ENCODE results near the gene SLC8A3.

DNA sequence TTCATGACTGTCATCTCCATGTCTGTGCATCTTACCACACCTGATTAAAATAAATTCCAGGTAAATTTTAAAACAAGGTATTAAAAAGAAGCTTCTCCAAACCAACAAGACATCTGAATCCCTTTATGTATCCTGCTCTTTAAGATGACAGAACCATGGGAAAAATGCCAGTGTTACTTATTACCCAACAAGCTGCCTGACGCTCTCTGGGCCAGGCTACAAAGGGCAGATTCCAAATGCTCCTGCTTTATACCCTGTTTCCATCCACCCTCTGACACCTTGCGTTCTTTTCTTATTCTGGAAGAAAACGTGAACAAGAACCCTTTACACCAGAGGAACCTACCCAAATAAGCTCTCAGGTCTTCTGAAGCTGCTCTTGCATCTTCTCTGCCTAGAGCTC is 70.7 kb downstream of the SLC8A3 start:
- TF ChIP-seq, protein P1, sequence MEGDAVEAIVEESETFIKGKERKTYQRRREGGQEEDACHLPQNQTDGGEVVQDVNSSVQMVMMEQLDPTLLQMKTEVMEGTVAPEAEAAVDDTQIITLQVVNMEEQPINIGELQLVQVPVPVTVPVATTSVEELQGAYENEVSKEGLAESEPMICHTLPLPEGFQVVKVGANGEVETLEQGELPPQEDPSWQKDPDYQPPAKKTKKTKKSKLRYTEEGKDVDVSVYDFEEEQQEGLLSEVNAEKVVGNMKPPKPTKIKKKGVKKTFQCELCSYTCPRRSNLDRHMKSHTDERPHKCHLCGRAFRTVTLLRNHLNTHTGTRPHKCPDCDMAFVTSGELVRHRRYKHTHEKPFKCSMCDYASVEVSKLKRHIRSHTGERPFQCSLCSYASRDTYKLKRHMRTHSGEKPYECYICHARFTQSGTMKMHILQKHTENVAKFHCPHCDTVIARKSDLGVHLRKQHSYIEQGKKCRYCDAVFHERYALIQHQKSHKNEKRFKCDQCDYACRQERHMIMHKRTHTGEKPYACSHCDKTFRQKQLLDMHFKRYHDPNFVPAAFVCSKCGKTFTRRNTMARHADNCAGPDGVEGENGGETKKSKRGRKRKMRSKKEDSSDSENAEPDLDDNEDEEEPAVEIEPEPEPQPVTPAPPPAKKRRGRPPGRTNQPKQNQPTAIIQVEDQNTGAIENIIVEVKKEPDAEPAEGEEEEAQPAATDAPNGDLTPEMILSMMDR (IDR thresholded peaks at IDR 0.05 in 2 of 3, conservative IDR thresholded peaks at IDR 0.05 in 1 of 3; ENCODE audit: borderline replicate concordance in 1 of 3, insufficient read depth in 1 of 3, low read depth in 2 of 3, low read length in 2 of 3), result no peak
- TF ChIP-seq EZH2phosphoT487 (IDR thresholded peaks at IDR 0.05; ENCODE audit: borderline replicate concordance), result no peak
- TF ChIP-seq TCF7L2 (IDR thresholded peaks at IDR 0.05; ENCODE audit: borderline replicate concordance, extremely low read depth, insufficient read depth, insufficient read length), result no peak
- no peak for TF ChIP-seq POLR2A (IDR thresholded peaks at IDR 0.05; ENCODE audit: borderline replicate concordance, extremely low read depth, insufficient read depth, insufficient read length)
- TF ChIP-seq, protein P2, sequence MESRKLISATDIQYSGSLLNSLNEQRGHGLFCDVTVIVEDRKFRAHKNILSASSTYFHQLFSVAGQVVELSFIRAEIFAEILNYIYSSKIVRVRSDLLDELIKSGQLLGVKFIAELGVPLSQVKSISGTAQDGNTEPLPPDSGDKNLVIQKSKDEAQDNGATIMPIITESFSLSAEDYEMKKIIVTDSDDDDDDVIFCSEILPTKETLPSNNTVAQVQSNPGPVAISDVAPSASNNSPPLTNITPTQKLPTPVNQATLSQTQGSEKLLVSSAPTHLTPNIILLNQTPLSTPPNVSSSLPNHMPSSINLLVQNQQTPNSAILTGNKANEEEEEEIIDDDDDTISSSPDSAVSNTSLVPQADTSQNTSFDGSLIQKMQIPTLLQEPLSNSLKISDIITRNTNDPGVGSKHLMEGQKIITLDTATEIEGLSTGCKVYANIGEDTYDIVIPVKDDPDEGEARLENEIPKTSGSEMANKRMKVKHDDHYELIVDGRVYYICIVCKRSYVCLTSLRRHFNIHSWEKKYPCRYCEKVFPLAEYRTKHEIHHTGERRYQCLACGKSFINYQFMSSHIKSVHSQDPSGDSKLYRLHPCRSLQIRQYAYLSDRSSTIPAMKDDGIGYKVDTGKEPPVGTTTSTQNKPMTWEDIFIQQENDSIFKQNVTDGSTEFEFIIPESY (IDR thresholded peaks at IDR 0.05; ENCODE audit: extremely low read depth, insufficient replicate concordance, low read length), result no peak
- TF ChIP-seq EGR1 (IDR thresholded peaks at IDR 0.05; ENCODE audit: low read depth), result no peak
- TF ChIP-seq ELF1 (IDR thresholded peaks at IDR 0.05; ENCODE audit: borderline replicate concordance, low read depth), result no peak
- no peak for TF ChIP-seq EZH2 (IDR thresholded peaks at IDR 0.05)
- TF ChIP-seq, protein P3, sequence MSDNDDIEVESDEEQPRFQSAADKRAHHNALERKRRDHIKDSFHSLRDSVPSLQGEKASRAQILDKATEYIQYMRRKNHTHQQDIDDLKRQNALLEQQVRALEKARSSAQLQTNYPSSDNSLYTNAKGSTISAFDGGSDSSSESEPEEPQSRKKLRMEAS (IDR thresholded peaks at IDR 0.05), result no peak
- no peak for TF ChIP-seq POLR2AphosphoS5 (IDR thresholded peaks at IDR 0.05; ENCODE audit: low read depth, low read length)
- no peak for TF ChIP-seq ZNF274 (IDR thresholded peaks at IDR 0.05; ENCODE audit: low read depth, low read length)
